Kidney (tissue), 14 donors: Measurements from ENCODE around the gene SORBS1. TPM values are rescaled to one million over a fixed set of nuclear protein-coding genes. Genes with fewer than 3 reads are reported as not detected.

Source experiments
- DNase-seq, 5 donors: peaks; one replicate each; pipeline ENCODE4 v3.0.0-alpha.2; 2013 to 2020
- FAIRE-seq: peaks from 2 replicates; lab custom pipeline; 2012; peaks lifted over from hg19 to GRCh38; lab: Jason Lieb, UNC
- H3K27ac ChIP-seq, 2 donors: one replicate each; pipeline ENCODE4 v1.7.0; 2013; ENCODE audit warnings: low read depth in 2 of 2, low read length in 2 of 2, inconsistent platforms in 1 of 2
- H3K27me3 ChIP-seq: one replicate; pipeline ENCODE4 v1.7.1; 2013; ENCODE audit warnings: low read length, inconsistent platforms; ENCODE audit not compliant: control insufficient read depth, insufficient read depth
- H3K36me3 ChIP-seq, 3 donors: one replicate each; pipeline versions ENCODE4 v1.7.0 to v1.7.1; 2013; ENCODE audit warnings: low read length in 3 of 3, control low read depth in 1 of 3, inconsistent platforms in 1 of 3; ENCODE audit not compliant: insufficient read depth in 3 of 3, control insufficient read depth in 2 of 3
- H3K4me1 ChIP-seq, 3 donors: one replicate each; pipeline versions ENCODE4 v1.7.0 to v1.7.1; 2013; ENCODE audit warnings: low read length in 3 of 3, inconsistent platforms in 1 of 3, low read depth in 1 of 3; ENCODE audit not compliant: control insufficient read depth in 2 of 3, insufficient read depth in 2 of 3
- H3K4me3 ChIP-seq, 3 donors: one replicate each; pipeline versions ENCODE4 v1.7.0 to v1.8.1; 2013; ENCODE audit warnings: low read length in 3 of 3, control low read depth in 1 of 3, inconsistent platforms in 1 of 3
- H3K9ac ChIP-seq, 3 donors: one replicate each; pipeline versions ENCODE4 v1.7.0 to v1.7.1; 2013; ENCODE audit warnings: low read length in 3 of 3, control low read depth in 1 of 3, inconsistent platforms in 1 of 3
- H3K9me3 ChIP-seq, 3 donors: one replicate each; pipeline versions ENCODE4 v1.7.0 to v1.7.1; 2013; ENCODE audit warnings: low read length in 3 of 3, control low read depth in 1 of 3, inconsistent platforms in 1 of 3; ENCODE audit not compliant: control insufficient read depth in 2 of 3, insufficient read depth in 1 of 3
- CTCF ChIP-seq: IDR thresholded peaks from 3 replicates; pipeline ENCODE4 v1.5.1; 2012; ENCODE audit warnings: mild to moderate bottlenecking, moderate library complexity, borderline replicate concordance; ENCODE audit not compliant: insufficient read depth; ENCODE audit errors: extremely low read depth
- intact Hi-C: fragments of 100-400 bp; cut with DNase I; formaldehyde crosslinking; loops from one replicate; pipeline ENCODE4 v1.11.1; 2022
- polyA plus RNA-seq: library from polyadenylated mRNA; stranded (reverse); fragments of 350-450 nt; fragmentation: Illumina TruSeq; extraction: RNeasy Lipid Tissue Mini Kit (QIAGEN cat#74804); gene quantifications from one replicate; pipeline ENCODE4 v1.2.3, GENCODE V29; 2014; ENCODE audit warnings: low read depth, low replicate concordance; ENCODE audit not compliant: insufficient read depth
- total RNA-seq: library from RNA; stranded (reverse); fragmentation: NEBNext Ultra II Directional; extraction: Animal tissue kit (Norgen Biotek cat#: 25700); gene quantifications from one replicate; pipeline ENCODE4 v1.2.1, GENCODE V29; 2021
- donor health status: control.
- donor health status: control.
- donor health status: control.
- donor health status: control.
- donor health status: control.
- donor health status: DM: yes; HTN: yes; CAD: no.
- donor health status: Normal renal cell carcinoma (clear cell type).

Gene SORBS1
- total and polyA plus RNA-seq, 2 donors from 2014 or later, result 12.2 to 91.7 TPM

GRCh38 chr10:95511314-95511713, 49.9 kb downstream of the SORBS1 start:
- no peak overlapping the region for H3K9ac ChIP-seq
- H3K27ac ChIP-seq, result no peak overlapping the region
- H3K4me1 ChIP-seq, result peaks cover 3 to 10% (median 3%) of the 10 kb centered on the region in 3 donors
- DNase-seq (no peak), FAIRE-seq (no peak)
- H3K9me3 ChIP-seq, result no peaks in the 10 kb centered on the region
- no peak overlapping the region for H3K4me3 ChIP-seq
- TF ChIP-seq CTCF, result no peak
- H3K27me3 ChIP-seq, result no peaks in the 10 kb centered on the region
- intact Hi-C loops, result no loop called here
- H3K36me3 ChIP-seq, result no peaks in the 10 kb centered on the region

DNA sequence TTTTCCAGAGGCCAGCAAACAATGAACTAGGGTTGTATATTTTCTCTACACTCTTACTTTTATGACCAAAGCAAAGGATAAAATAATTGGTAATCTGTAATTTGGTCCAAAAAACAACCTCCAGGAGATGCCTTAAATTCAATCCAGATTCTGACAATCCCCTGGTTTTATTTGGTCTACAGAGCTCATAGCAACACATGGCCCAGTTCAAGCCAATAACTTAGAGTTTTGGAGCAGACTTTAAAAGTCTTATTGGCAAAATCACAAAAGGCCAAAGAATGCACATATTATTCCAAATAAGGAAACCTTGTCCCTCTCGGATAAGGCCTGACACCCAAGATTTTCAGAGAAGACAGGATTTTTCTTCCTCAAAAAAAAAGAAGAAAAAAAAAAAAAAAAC, 51.9 kb downstream of the SORBS1 start:
- no peaks in the 10 kb centered on the region for H3K36me3 ChIP-seq
- no peak overlapping the region for H3K9ac ChIP-seq
- no peak for TF ChIP-seq CTCF
- H3K4me3 ChIP-seq, result no peak overlapping the region
- DNase-seq (peak in 2 of 5 donors; percentile 21 to 66), FAIRE-seq (no peak)
- H3K9me3 ChIP-seq, result no peaks in the 10 kb centered on the region
- no peaks in the 10 kb centered on the region for H3K27me3 ChIP-seq
- intact Hi-C loops, result no loop called here
- peak overlapping the region in 1 of 2 donors; percentile 87 for H3K27ac ChIP-seq
- peaks cover 3 to 11% (median 3%) of the 10 kb centered on the region in 3 donors for H3K4me1 ChIP-seq

DNA sequence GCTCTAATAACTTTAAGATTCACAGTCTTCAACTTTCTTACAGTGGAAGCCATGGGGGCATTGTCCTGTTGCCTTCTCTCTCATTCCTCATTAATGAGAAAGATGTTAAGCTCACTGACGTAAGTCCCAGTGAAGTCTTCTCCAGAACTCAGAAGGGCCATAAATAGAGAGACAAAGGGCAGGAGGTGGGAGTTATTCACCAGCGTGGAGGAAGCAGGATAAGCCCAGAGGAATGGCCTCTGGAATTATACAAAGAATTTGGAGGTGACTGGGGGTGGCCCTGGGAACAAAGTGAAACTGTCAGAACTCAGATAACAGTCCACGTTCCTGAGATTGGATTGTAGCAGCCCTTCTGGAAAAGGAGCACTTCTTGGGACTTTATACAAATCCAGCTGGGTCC, 52.4 kb downstream of the SORBS1 start:
- Histone ChIP-seq H3K27ac (peak overlapping the region; percentile 28 to 87), H3K36me3 (no peaks in the 10 kb centered on the region), H3K9ac (no peak overlapping the region), H3K9me3 (no peaks in the 10 kb centered on the region), H3K4me3 (peak overlapping the region in 1 of 3 donors; percentile 17), H3K4me1 (peaks cover 3 to 13% (median 3%) of the 10 kb centered on the region in 3 donors), H3K27me3 (no peaks in the 10 kb centered on the region)
- no peak for TF ChIP-seq CTCF
- DNase-seq, result peak in 3 of 5 donors; percentile 32 to 75 (median 53)
- intact Hi-C loops, result no loop called here
- FAIRE-seq, result no peak
